ENCODE results near the gene EIF3J.
"Not testable (repeated sequence)": the region's sequence is repeated elsewhere in the genome, so short reads cannot be mapped to it uniquely, and the experiment has no call there.

The EIF3J gene

GRCh38 chr15:44541282-44541958 is 4.5 kb downstream of the EIF3J start:
- no peak for DNase-seq (ENCODE audit: low read depth in 2 of 2)

- no peak for DNase-seq (ENCODE audit: low read depth in 2 of 2)
Measured at GRCh38 chr15:44542596-44542995, 5.6 kb downstream of the EIF3J start.

- not testable (repeated sequence) for DNase-seq (ENCODE audit: low read depth in 2 of 2)
Measured at GRCh38 chr15:44544745-44545144, 7.8 kb downstream of the EIF3J start.

GRCh38 chr15:44545913-44546802 is 9.2 kb downstream of the EIF3J start:
- DNase-seq (ENCODE audit: low read depth in 2 of 2) = peak; percentile 26 to 41

- not testable (repeated sequence) for DNase-seq (ENCODE audit: low read depth in 2 of 2)
Measured at GRCh38 chr15:44549152-44549551, 12.2 kb downstream of the EIF3J start.

- no peak for DNase-seq (ENCODE audit: low read depth in 2 of 2)
Measured at GRCh38 chr15:44550256-44550655, 13.3 kb downstream of the EIF3J start.

- DNase-seq (ENCODE audit: low read depth in 2 of 2) = no peak
Measured at GRCh38 chr15:44550734-44551133, 13.8 kb downstream of the EIF3J start.

- DNase-seq (ENCODE audit: low read depth in 2 of 2) = no peak
Measured at GRCh38 chr15:44554934-44555723, 18.2 kb downstream of the EIF3J start.

- DNase-seq (ENCODE audit: low read depth in 2 of 2) = not testable (repeated sequence)
Measured at GRCh38 chr15:44560926-44561325, 24.0 kb downstream of the EIF3J start.

- no peak for DNase-seq (ENCODE audit: low read depth in 2 of 2)
Measured at GRCh38 chr15:44565387-44566154, 28.6 kb downstream of the EIF3J start.

- DNase-seq (ENCODE audit: low read depth in 2 of 2) = no peak
Measured at GRCh38 chr15:44566155-44566540, 29.2 kb downstream of the EIF3J start.

GRCh38 chr15:44568338-44568737 is 31.4 kb downstream of the EIF3J start:
- DNase-seq (ENCODE audit: low read depth in 2 of 2) = no peak

- no peak for DNase-seq (ENCODE audit: low read depth in 2 of 2)
Measured at GRCh38 chr15:44569316-44569715, 32.4 kb downstream of the EIF3J start.

GRCh38 chr15:44570361-44570760 is 33.4 kb downstream of the EIF3J start:
- DNase-seq (ENCODE audit: low read depth in 2 of 2) = no peak

GRCh38 chr15:44573386-44573785 is 36.4 kb downstream of the EIF3J start:
- no peak for DNase-seq (ENCODE audit: low read depth in 2 of 2)

GRCh38 chr15:44574734-44575133 is 37.8 kb downstream of the EIF3J start:
- no peak for DNase-seq (ENCODE audit: low read depth in 2 of 2)

GRCh38 chr15:44580105-44580504 is 43.2 kb downstream of the EIF3J start:
- no peak for DNase-seq (ENCODE audit: low read depth in 2 of 2)

- DNase-seq (ENCODE audit: low read depth in 2 of 2) = peak; percentile 22 to 43
Measured at GRCh38 chr15:44584162-44584749, 47.3 kb downstream of the EIF3J start.

GRCh38 chr15:44585633-44586032 is 48.7 kb downstream of the EIF3J start:
- DNase-seq (ENCODE audit: low read depth in 2 of 2) = no peak

- DNase-seq (ENCODE audit: low read depth in 2 of 2) = no peak
Measured at GRCh38 chr15:44588541-44588940, 51.6 kb downstream of the EIF3J start.

- no peak for DNase-seq (ENCODE audit: low read depth in 2 of 2)
Measured at GRCh38 chr15:44591326-44591725, 54.4 kb downstream of the EIF3J start.

Measured in stimulated activated CD4-positive, alpha-beta T cell treated with anti-CD3 and anti-CD28 coated beads, Interleukin-15, amount 100 ng/mL, for 48 hours (primary cell).